ENCODE data around the gene IRF9. TPM values are rescaled to one million over a fixed set of nuclear protein-coding genes. Genes with fewer than 3 reads are reported as not detected.

Gene IRF9
- total and polyA plus RNA-seq, 11 donors = 23.4 to 169 (median 29.8) TPM

- TF ChIP-seq POLR2A (IDR thresholded peaks at IDR 0.05) (no peak), CTCF (IDR thresholded peaks at IDR 0.05) (no peak)
- ATAC-seq (no peak), DNase-seq (no peak)
- Histone ChIP-seq H3K27ac (no peak overlapping the region), H3K9me3 (no peaks in the 10 kb centered on the region), H3K27me3 (no peaks in the 10 kb centered on the region), H3K4me3 (no peak overlapping the region), H3K36me3 (peaks cover 0 to 60% (median 54%) of the 10 kb centered on the region in 9 donors), H3K4me1 (peaks cover 0 to 28% (median 17%) of the 10 kb centered on the region in 12 donors)
- 86 to 91% (median 88%) methylated on average over 6 of the region's 6 CpGs for WGBS, 4 donors
- intact Hi-C loops (cut with DNase I) = no loop called here
Measured at GRCh38 chr14:24117179-24117578, 43.9 kb upstream of the IRF9 start.

DNA sequence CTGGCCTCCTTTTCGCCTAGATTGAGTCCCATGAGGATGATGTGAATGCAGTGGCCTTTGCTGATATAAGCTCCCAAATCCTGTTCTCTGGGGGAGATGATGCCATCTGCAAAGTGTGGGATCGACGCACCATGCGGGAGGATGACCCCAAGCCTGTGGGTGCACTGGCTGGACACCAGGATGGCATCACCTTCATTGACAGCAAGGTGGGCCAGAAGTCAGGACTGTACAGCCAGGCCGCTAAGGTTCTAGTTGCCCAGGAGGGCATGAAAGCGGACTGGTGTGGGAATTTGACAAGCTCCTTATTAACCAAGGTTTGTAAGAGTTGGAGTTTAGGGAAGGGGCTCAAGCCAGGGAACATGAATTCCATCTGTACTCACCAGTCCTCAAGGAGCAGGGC is 41.4 kb upstream of the IRF9 start:
- H3K36me3 ChIP-seq = peaks cover 0 to 83% (median 75%) of the 10 kb centered on the region in 9 donors
- no peaks in the 10 kb centered on the region for H3K9me3 ChIP-seq
- H3K27ac ChIP-seq = no peak overlapping the region
- TF ChIP-seq CTCF (IDR thresholded peaks at IDR 0.05) (no peak), POLR2A (IDR thresholded peaks at IDR 0.05) (no peak)
- peaks cover 0 to 22% (median 14%) of the 10 kb centered on the region in 12 donors for H3K4me1 ChIP-seq
- intact Hi-C loops (cut with DNase I) = no loop called here
- H3K27me3 ChIP-seq = no peaks in the 10 kb centered on the region
- no peak overlapping the region for H3K4me3 ChIP-seq
- WGBS, 4 donors = 91 to 97% (median 96%) methylated on average over 6 of the region's 6 CpGs
- DNase-seq (no peak), ATAC-seq (no peak)

DNA sequence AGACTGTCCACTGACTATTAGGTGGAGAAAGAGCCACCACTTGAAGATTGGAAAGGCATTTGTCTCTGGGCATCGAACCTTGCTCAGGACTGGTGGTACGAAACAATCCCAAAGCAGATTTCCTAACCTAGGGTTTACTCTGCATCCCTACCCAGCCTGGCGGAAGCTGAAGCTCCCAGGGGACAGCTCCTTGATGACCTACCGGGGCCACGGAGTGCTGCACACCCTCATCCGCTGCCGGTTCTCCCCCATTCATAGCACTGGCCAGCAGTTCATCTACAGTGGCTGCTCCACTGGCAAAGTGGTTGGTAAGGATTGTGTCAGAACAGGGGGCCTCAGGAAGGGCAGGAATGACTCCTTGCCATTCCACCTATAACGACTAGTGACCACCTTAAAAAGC is 39.9 kb upstream of the IRF9 start:
- TF ChIP-seq POLR2A (IDR thresholded peaks at IDR 0.05) = no peak
- Histone ChIP-seq H3K27ac (no peak overlapping the region), H3K4me3 (no peak overlapping the region), H3K27me3 (no peaks in the 10 kb centered on the region), H3K36me3 (peaks cover 0 to 85% (median 75%) of the 10 kb centered on the region in 9 donors), H3K9me3 (no peaks in the 10 kb centered on the region), H3K4me1 (peaks cover 0 to 13% (median 6%) of the 10 kb centered on the region in 12 donors)
- ATAC-seq (no peak), DNase-seq (no peak)
- intact Hi-C loops (cut with DNase I) = no loop called here
- WGBS, 4 donors = 92 to 95% (median 94%) methylated on average over 8 of the region's 8 CpGs

- TF ChIP-seq POLR2A (IDR thresholded peaks at IDR 0.05) = no peak
- no peak for TF ChIP-seq CTCF (IDR thresholded peaks at IDR 0.05)
- peaks cover 0 to 76% (median 69%) of the 10 kb centered on the region in 9 donors for H3K36me3 ChIP-seq
- intact Hi-C loops (cut with DNase I) = no loop called here
- H3K4me3 ChIP-seq = no peak overlapping the region
- WGBS, 4 donors = 92 to 98% (median 95%) methylated on average over 4 of the region's 4 CpGs
- H3K9me3 ChIP-seq = no peaks in the 10 kb centered on the region
- no peak overlapping the region for H3K27ac ChIP-seq
- ATAC-seq (no peak), DNase-seq (no peak)
- peaks cover 0 to 2% (median 0%) of the 10 kb centered on the region in 12 donors for H3K4me1 ChIP-seq
- H3K27me3 ChIP-seq = no peaks in the 10 kb centered on the region
Measured at GRCh38 chr14:24122416-24122815, 38.6 kb upstream of the IRF9 start.

DNA sequence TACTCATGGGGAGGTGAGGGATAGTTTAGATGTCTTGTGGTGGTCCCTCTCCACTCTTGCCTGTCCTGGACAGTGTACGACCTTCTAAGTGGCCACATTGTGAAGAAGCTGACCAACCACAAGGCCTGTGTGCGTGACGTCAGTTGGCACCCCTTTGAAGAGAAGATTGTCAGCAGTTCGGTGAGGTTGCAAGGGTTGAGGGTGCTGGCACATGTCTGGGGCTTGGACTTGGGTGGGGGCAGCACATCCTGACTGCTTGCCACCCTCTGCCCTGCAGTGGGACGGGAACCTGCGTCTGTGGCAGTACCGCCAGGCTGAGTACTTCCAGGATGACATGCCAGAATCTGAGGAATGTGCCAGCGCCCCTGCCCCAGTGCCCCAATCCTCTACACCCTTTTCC is 38.2 kb upstream of the IRF9 start:
- WGBS, 4 donors = 68 to 89% (median 78%) methylated on average over 4 to 8 of the region's 8 CpGs
- peaks cover 0 to 71% (median 64%) of the 10 kb centered on the region in 9 donors for H3K36me3 ChIP-seq
- ATAC-seq = peak in 2 of 4 donors; percentile 15 to 20
- TF ChIP-seq CTCF (IDR thresholded peaks at IDR 0.05) (no peak), POLR2A (IDR thresholded peaks at IDR 0.05) (no peak)
- no peak overlapping the region for H3K4me3 ChIP-seq
- no peaks in the 10 kb centered on the region for H3K4me1 ChIP-seq
- no peak overlapping the region for H3K27ac ChIP-seq
- no peaks in the 10 kb centered on the region for H3K27me3 ChIP-seq
- H3K9me3 ChIP-seq = no peaks in the 10 kb centered on the region
- intact Hi-C loops (cut with DNase I) = no loop called here
- DNase-seq = no peak
